ENCODE results near the gene HDAC9. TPM values are rescaled to one million over a fixed set of nuclear protein-coding genes. Genes with fewer than 3 reads are reported as not detected.

HDAC9 gene
- total RNA-seq, 4 donors from 2014 or later, result 63.0 to 130 (median 107) TPM

DNA sequence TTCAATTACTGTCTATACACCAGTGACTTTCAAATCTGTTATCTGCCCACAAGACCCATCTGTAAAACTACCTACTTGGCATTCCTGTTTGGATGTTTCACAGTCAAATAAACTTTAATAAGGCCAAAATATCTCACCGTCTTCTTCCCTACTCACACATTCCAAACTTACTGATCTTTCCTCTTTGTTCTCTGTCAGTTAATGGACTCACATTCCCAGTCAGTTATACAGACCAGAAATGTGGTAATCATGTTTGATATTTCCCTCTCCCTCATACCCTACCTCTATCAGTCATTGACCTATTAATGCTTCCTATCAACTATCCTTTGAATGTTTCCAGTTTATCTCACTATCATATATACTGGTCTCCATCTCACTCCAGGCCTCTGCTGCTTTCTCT, 28.5 kb upstream of the HDAC9 start:
- no peak for TF ChIP-seq EP300 (IDR thresholded peaks at IDR 0.05)
- TF ChIP-seq, protein P1, sequence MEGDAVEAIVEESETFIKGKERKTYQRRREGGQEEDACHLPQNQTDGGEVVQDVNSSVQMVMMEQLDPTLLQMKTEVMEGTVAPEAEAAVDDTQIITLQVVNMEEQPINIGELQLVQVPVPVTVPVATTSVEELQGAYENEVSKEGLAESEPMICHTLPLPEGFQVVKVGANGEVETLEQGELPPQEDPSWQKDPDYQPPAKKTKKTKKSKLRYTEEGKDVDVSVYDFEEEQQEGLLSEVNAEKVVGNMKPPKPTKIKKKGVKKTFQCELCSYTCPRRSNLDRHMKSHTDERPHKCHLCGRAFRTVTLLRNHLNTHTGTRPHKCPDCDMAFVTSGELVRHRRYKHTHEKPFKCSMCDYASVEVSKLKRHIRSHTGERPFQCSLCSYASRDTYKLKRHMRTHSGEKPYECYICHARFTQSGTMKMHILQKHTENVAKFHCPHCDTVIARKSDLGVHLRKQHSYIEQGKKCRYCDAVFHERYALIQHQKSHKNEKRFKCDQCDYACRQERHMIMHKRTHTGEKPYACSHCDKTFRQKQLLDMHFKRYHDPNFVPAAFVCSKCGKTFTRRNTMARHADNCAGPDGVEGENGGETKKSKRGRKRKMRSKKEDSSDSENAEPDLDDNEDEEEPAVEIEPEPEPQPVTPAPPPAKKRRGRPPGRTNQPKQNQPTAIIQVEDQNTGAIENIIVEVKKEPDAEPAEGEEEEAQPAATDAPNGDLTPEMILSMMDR (IDR thresholded peaks at IDR 0.05), result no peak
- TF ChIP-seq POLR2AphosphoS5 (IDR thresholded peaks at IDR 0.05), result no peak
- no peak for TF ChIP-seq POLR2A (IDR thresholded peaks at IDR 0.05; ENCODE audit: low read depth)
- intact Hi-C loops (cut with DNase I), result no loop called here
- peaks cover 0 to 3% (median 0%) of the 10 kb centered on the region in 4 donors for H3K9me3 ChIP-seq
- DNase-seq (ENCODE audit: extremely low spot score), result no peak
- H3K4me3 ChIP-seq, result no peak overlapping the region
- H3K4me1 ChIP-seq, result peaks cover 0 to 16% (median 7%) of the 10 kb centered on the region in 4 donors
- 73% methylated on average over 1 of the region's 1 CpG for WGBS
- no peak overlapping the region for H3K27ac ChIP-seq (replicated peaks in 1 of 4)
- no peaks in the 10 kb centered on the region for H3K36me3 ChIP-seq
- H3K27me3 ChIP-seq, result no peaks in the 10 kb centered on the region

GRCh38 chr7:18468795-18469194, 26.8 kb upstream of the HDAC9 start:
- no peaks in the 10 kb centered on the region for H3K36me3 ChIP-seq
- H3K27me3 ChIP-seq, result no peaks in the 10 kb centered on the region
- peaks cover 0 to 16% (median 7%) of the 10 kb centered on the region in 4 donors for H3K4me1 ChIP-seq
- DNase-seq (ENCODE audit: extremely low spot score), result no peak
- H3K27ac ChIP-seq (replicated peaks in 1 of 4), result no peak overlapping the region
- TF ChIP-seq POLR2A (IDR thresholded peaks at IDR 0.05; ENCODE audit: low read depth) (no peak), POLR2AphosphoS5 (IDR thresholded peaks at IDR 0.05) (no peak), EP300 (IDR thresholded peaks at IDR 0.05) (no peak)
- TF ChIP-seq, protein P1 (IDR thresholded peaks at IDR 0.05), result no peak
- H3K4me3 ChIP-seq, result no peak overlapping the region
- intact Hi-C loops (cut with DNase I), result no loop called here
- peaks cover 0 to 3% (median 0%) of the 10 kb centered on the region in 4 donors for H3K9me3 ChIP-seq

GRCh38 chr7:18469316-18469715, 26.2 kb upstream of the HDAC9 start:
- Histone ChIP-seq H3K4me1 (peaks cover 0 to 16% (median 7%) of the 10 kb centered on the region in 4 donors), H3K9me3 (peaks cover 0 to 2% (median 0%) of the 10 kb centered on the region in 4 donors), H3K4me3 (no peak overlapping the region), H3K36me3 (no peaks in the 10 kb centered on the region), H3K27ac (replicated peaks in 1 of 4) (no peak overlapping the region), H3K27me3 (no peaks in the 10 kb centered on the region)
- intact Hi-C loops (cut with DNase I), result no loop called here
- TF ChIP-seq, protein P1 (IDR thresholded peaks at IDR 0.05), result no peak
- no peak for TF ChIP-seq EP300 (IDR thresholded peaks at IDR 0.05)
- TF ChIP-seq POLR2AphosphoS5 (IDR thresholded peaks at IDR 0.05), result no peak
- TF ChIP-seq POLR2A (IDR thresholded peaks at IDR 0.05; ENCODE audit: low read depth), result no peak
- WGBS, result 52% methylated on average over 1 of the region's 1 CpG
- no peak for DNase-seq (ENCODE audit: extremely low spot score)

- Histone ChIP-seq H3K27me3 (no peaks in the 10 kb centered on the region), H3K4me3 (no peak overlapping the region), H3K27ac (replicated peaks in 1 of 4) (no peak overlapping the region), H3K9me3 (no peaks in the 10 kb centered on the region), H3K4me1 (peaks cover 0 to 27% (median 7%) of the 10 kb centered on the region in 4 donors), H3K36me3 (no peaks in the 10 kb centered on the region)
- no peak for TF ChIP-seq EP300 (IDR thresholded peaks at IDR 0.05)
- DNase-seq (ENCODE audit: extremely low spot score), result no peak
- intact Hi-C loops (cut with DNase I), result no loop called here
Observed at GRCh38 chr7:18471476-18472160, 23.9 kb upstream of the HDAC9 start.

GRCh38 chr7:18472161-18472483, 23.4 kb upstream of the HDAC9 start:
- Histone ChIP-seq H3K4me1 (peaks cover 0 to 27% (median 7%) of the 10 kb centered on the region in 4 donors), H3K9me3 (no peaks in the 10 kb centered on the region), H3K27me3 (no peaks in the 10 kb centered on the region), H3K36me3 (no peaks in the 10 kb centered on the region), H3K4me3 (no peak overlapping the region), H3K27ac (replicated peaks in 1 of 4) (no peak overlapping the region)
- WGBS, result 100% methylated on average over 2 of the region's 2 CpGs
- DNase-seq (ENCODE audit: extremely low spot score), result no peak
- TF ChIP-seq EP300 (IDR thresholded peaks at IDR 0.05), result no peak
- TF ChIP-seq POLR2AphosphoS5 (IDR thresholded peaks at IDR 0.05), result no peak
- TF ChIP-seq, protein P1 (IDR thresholded peaks at IDR 0.05), result no peak
- no peak for TF ChIP-seq POLR2A (IDR thresholded peaks at IDR 0.05; ENCODE audit: low read depth)
- intact Hi-C loops (cut with DNase I), result no loop called here
